Activated CD8-positive, alpha-beta T cell treated with anti-CD3 and anti-CD28 coated beads for 36 hours (primary cell): ENCODE data around the gene VTI1B. TPM values are rescaled to one million over a fixed set of nuclear protein-coding genes. Genes with fewer than 3 reads are reported as not detected.
"Not testable (repeated sequence)": the region's sequence is repeated elsewhere in the genome, so short reads cannot be mapped to it uniquely, and the experiment has no call there.

Experiments
- ATAC-seq: fragments of 200-7000 bp; cut with Tn5 transposase; one replicate; pipeline ENCODE4 v1.10.0; 2021; ENCODE audit warnings: mild to moderate bottlenecking, moderate library complexity
- CTCF ChIA-PET: fragments of 350-600 bp; sonication (Branson Sonifier 250); formaldehyde crosslinking; loops from one replicate; lab custom pipeline; 2021; ENCODE audit warnings: antibody characterized with exemption; lab: Charles Lee
- POLR2A ChIA-PET: fragments of 350-600 bp; sonication (Branson Sonifier 250); formaldehyde crosslinking; loops from one replicate; lab custom pipeline; 2021; ENCODE audit warnings: antibody characterized with exemption; lab: Charles Lee
- DNase-seq: peaks from one replicate; pipeline ENCODE4 v3.0.0-alpha.2; 2020
- H3K27ac Mint-ChIP-seq: one replicate; pipeline ENCODE4 v1.8.0; 2021; ENCODE audit warnings: mild to moderate bottlenecking, mixed read lengths
- H3K27me3 Mint-ChIP-seq: one replicate; pipeline ENCODE4 v1.8.0; 2021; ENCODE audit warnings: mixed read lengths
- H3K36me3 Mint-ChIP-seq: one replicate; pipeline ENCODE4 v1.8.0; 2021; ENCODE audit warnings: low read depth, mixed read lengths
- H3K4me1 Mint-ChIP-seq: one replicate; pipeline ENCODE4 v1.8.0; 2021; ENCODE audit warnings: low read depth, mixed read lengths
- H3K4me3 Mint-ChIP-seq: one replicate; pipeline ENCODE4 v1.8.0; 2021; ENCODE audit warnings: mild to moderate bottlenecking, moderate library complexity, mixed read lengths
- H3K9me3 Mint-ChIP-seq: one replicate; pipeline ENCODE4 v1.8.0; 2021; ENCODE audit warnings: mixed read lengths
- intact Hi-C: fragments of 100-400 bp; cut with micrococcal nuclease; formaldehyde crosslinking; loops from one replicate; pipeline ENCODE4 v1.10.0; 2022
- total RNA-seq, 2 experiments: library from RNA; stranded (reverse); gene quantifications; one replicate each; pipeline ENCODE4 v1.2.3, GENCODE V29; 2021
- TF ChIP-seq, protein P1 (sequence below): fragments of 200-600 bp; IDR thresholded peaks from one replicate; pipeline ENCODE4 v1.8.0; 2022; ENCODE audit warnings: antibody characterized with exemption, mild to moderate bottlenecking

The VTI1B gene
- total RNA-seq, 2 experiments from 2014 or later = 57.3 to 59.7 TPM

DNA sequence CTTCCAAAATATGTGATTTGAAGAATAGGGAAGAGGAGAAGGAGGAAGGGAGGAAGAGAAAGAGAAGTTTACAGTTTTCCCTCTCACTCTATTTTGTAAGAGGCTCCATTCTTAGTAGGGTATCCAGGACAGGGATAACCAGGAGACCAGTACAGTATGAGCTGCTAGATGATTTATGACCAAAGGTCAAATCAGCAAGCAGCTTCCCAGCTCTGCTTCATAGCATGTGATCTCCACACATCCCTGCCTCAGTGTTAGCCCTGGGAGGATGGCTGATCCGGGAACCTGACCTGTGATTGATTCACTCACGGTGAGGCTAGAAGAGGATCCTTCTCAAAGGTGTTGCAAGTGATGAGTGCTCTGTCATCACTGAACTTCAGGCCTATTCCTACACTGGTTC is 43.8 kb upstream of the VTI1B start:
- no peaks in the 10 kb centered on the region for H3K36me3 Mint-ChIP-seq
- DNase-seq (no peak), ATAC-seq (no peak)
- intact Hi-C loops = no loop called here
- H3K4me3 Mint-ChIP-seq = no peak overlapping the region
- TF ChIP-seq, protein P1, sequence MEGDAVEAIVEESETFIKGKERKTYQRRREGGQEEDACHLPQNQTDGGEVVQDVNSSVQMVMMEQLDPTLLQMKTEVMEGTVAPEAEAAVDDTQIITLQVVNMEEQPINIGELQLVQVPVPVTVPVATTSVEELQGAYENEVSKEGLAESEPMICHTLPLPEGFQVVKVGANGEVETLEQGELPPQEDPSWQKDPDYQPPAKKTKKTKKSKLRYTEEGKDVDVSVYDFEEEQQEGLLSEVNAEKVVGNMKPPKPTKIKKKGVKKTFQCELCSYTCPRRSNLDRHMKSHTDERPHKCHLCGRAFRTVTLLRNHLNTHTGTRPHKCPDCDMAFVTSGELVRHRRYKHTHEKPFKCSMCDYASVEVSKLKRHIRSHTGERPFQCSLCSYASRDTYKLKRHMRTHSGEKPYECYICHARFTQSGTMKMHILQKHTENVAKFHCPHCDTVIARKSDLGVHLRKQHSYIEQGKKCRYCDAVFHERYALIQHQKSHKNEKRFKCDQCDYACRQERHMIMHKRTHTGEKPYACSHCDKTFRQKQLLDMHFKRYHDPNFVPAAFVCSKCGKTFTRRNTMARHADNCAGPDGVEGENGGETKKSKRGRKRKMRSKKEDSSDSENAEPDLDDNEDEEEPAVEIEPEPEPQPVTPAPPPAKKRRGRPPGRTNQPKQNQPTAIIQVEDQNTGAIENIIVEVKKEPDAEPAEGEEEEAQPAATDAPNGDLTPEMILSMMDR = no peak
- H3K27ac Mint-ChIP-seq = no peak overlapping the region
- no peaks in the 10 kb centered on the region for H3K9me3 Mint-ChIP-seq
- ChIA-PET CTCF (no interaction called here), POLR2A (no interaction called here)
- peaks cover 24% of the 10 kb centered on the region for H3K27me3 Mint-ChIP-seq
- H3K4me1 Mint-ChIP-seq = no peaks in the 10 kb centered on the region

DNA sequence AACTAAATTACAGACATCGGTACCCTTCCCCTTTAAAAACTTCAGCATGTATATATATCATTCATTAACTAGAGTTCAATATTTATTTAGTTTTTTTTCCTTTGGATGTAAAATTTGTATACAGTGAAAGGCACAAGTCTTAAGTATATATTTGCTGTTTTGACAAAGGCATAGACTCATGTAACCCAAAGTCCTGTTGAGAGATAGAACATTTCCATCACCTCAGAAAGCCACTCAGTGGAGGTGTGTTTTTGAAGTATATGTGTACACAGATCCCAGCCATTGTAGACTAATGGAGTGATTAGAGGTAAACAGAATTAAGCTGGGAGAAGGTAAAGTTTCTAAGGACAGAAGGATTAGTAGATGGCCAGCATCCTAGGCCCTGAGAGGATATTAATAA is 42.6 kb upstream of the VTI1B start:
- no peak for DNase-seq
- no peak overlapping the region for H3K4me3 Mint-ChIP-seq
- H3K36me3 Mint-ChIP-seq = no peaks in the 10 kb centered on the region
- intact Hi-C loops = no loop called here
- H3K27me3 Mint-ChIP-seq = peaks cover 15% of the 10 kb centered on the region
- H3K9me3 Mint-ChIP-seq = no peaks in the 10 kb centered on the region
- ChIA-PET CTCF (interaction anchor here (0.7 to 0.9 kb wide), 2 partner anchors 13 to 43 kb away, joined by 3 read pairs; no protein-coding TSS in a partner anchor), POLR2A (no interaction called here)
- no peaks in the 10 kb centered on the region for H3K4me1 Mint-ChIP-seq
- no peak overlapping the region for H3K27ac Mint-ChIP-seq
- TF ChIP-seq, protein P1 = no peak
- ATAC-seq = no peak

DNA sequence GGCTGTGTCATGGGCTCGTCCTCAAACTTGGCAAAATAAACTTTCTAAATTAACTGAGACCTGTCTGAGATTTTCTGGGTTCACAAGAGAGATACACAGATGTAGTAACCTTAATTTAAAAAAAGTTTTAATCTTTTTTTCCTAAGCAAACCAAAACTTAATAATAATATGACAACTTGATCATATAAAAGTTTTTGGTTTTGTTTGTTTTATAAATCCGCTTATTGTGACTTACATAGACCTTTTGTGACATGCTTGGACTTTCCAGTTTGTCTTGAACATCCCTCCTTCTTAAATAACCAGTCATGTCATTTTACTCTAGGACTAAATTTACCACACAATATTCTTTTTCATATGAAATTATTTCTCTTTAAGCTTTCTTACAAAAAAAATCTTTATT is 35.8 kb upstream of the VTI1B start:
- ChIA-PET POLR2A (interaction anchor here (1.1 kb wide), 1 partner anchor 50 kb away, joined by 3 read pairs; no protein-coding TSS in a partner anchor), CTCF (interaction anchor here (0.9 to 2.4 kb wide), 6 partner anchors 44 to 243 kb away, joined by 3 to 8 read pairs (median 5); no protein-coding TSS in a partner anchor)
- no peak for DNase-seq

DNA sequence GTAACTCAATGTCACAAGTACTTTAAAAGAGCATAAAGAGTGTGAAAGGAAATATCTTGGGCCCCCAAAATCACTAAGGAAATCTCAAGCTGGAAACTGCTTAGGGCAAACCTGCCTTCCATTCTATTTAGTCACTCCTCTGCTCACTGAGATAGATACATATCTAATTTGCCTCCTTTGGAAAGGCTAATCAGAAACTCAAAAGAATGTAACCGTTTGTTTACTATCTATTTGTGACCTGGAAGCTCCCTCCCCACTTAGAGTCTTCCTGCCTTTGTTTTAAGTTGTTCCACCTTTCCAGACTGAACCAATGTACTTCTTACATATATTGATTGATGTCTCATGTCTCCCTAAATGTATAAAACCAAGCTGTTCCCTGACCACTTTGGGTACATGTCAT is 35.4 kb upstream of the VTI1B start:
- intact Hi-C loops = loop anchor here (10.0 kb wide), 1 partner anchor 125 kb away; no protein-coding TSS in a partner anchor
- CTCF ChIA-PET = interaction anchor here (1.1 to 2.4 kb wide), 4 partner anchors 125 to 184 kb away, joined by 4 to 8 read pairs (median 6); no protein-coding TSS in a partner anchor
- not testable (repeated sequence) for H3K4me3 Mint-ChIP-seq

More for the DNA sequence above, 35.8 kb upstream of the VTI1B start:
- peaks cover 3% of the 10 kb centered on the region for H3K27me3 Mint-ChIP-seq
- no peak overlapping the region for H3K27ac Mint-ChIP-seq
- intact Hi-C loops = no loop called here
- ATAC-seq = no peak
- TF ChIP-seq, protein P1 = no peak
- peaks cover 11% of the 10 kb centered on the region for H3K9me3 Mint-ChIP-seq
- no peak overlapping the region for H3K4me3 Mint-ChIP-seq
- no peaks in the 10 kb centered on the region for H3K4me1 Mint-ChIP-seq
- H3K36me3 Mint-ChIP-seq = peaks cover 3% of the 10 kb centered on the region

DNA sequence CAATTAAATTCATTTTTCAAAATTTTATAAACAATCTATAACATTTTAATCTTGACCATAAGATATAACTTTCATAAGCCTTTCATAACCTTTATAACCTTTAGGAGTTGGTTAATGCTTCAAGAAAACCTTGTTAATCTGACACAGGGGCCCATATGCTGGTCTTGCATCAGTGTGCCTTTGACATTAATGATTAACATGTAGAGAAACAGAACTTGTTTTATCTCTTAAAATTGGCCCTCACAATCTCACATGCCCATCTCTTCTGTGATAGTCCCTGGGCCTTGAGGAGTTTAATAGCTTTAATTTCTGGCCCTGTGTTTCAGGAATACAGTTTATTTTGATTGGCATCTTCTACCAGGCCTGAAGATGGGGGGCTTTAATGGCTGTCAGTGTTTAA is 34.9 kb upstream of the VTI1B start:
- H3K27ac Mint-ChIP-seq, H3K4me3 Mint-ChIP-seq, DNase-seq, POLR2A ChIA-PET, H3K27me3 Mint-ChIP-seq, H3K36me3 Mint-ChIP-seq, ATAC-seq, H3K4me1 Mint-ChIP-seq: not testable (repeated sequence)
- intact Hi-C loops = loop anchor here (10.0 kb wide), 1 partner anchor 125 kb away; no protein-coding TSS in a partner anchor
- H3K9me3 Mint-ChIP-seq = peaks cover 11% of the 10 kb centered on the region
- CTCF ChIA-PET = interaction anchor here (0.6 to 2.4 kb wide), 4 partner anchors 125 to 282 kb away, joined by 3 to 8 read pairs (median 4); no protein-coding TSS in a partner anchor

More for the DNA sequence above, 35.4 kb upstream of the VTI1B start:
- H3K27ac Mint-ChIP-seq, H3K4me1 Mint-ChIP-seq, H3K27me3 Mint-ChIP-seq, DNase-seq, ATAC-seq, H3K36me3 Mint-ChIP-seq: not testable (repeated sequence)
- POLR2A ChIA-PET = interaction anchor here (1.1 kb wide), 1 partner anchor 50 kb away, joined by 3 read pairs; no protein-coding TSS in a partner anchor
- H3K9me3 Mint-ChIP-seq = peaks cover 11% of the 10 kb centered on the region

DNA sequence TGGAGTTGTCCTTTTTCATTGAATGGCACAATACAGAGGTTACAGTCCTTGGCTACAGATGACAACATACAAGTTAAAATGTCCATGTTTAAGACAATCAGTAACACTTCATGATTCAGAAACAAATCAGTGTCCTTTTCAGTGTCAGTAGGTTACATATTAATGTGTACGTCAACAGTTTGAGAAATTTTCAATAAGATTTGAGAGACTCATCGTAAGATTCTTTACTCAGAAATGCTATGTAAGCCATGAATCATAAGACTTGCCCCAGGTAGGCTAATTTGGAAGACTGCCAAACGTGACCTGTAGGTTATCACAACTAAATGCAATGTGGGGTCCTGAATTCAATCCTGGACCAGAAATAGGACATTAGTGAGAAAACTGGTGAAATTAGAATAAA is 30.8 kb upstream of the VTI1B start:
- Mint-ChIP-seq H3K27ac (no peak overlapping the region), H3K36me3 (peaks cover 3% of the 10 kb centered on the region), H3K4me1 (no peaks in the 10 kb centered on the region), H3K9me3 (peaks cover 10% of the 10 kb centered on the region), H3K27me3 (peaks cover 2% of the 10 kb centered on the region), H3K4me3 (no peak overlapping the region)
- POLR2A ChIA-PET = no interaction called here
- CTCF ChIA-PET = interaction anchor here (0.7 to 6.0 kb wide), 39 partner anchors 8 to 285 kb away, joined by 3 to 119 read pairs (median 7); partner anchors contain the start of genes ARG2, PIGH, PLEKHH1 and RDH11
- TF ChIP-seq, protein P1 = no peak
- no peak for DNase-seq
- intact Hi-C loops = loop anchor here (2.0 to 10.0 kb wide), 2 partner anchors 86 to 120 kb away; partner anchors contain the start of gene ARG2
- ATAC-seq = no peak
